NCI-H128 (cell line): Measurements from ENCODE around the gene DEPP1.
"Not testable (repeated sequence)": the region's sequence is repeated elsewhere in the genome, so short reads cannot be mapped to it uniquely, and the experiment has no call there.

Experiments used
- DNase-seq: peaks from one replicate; lab custom pipeline; 2025; ENCODE audit not compliant: unreplicated experiment; lab: John Stamatoyannopoulos, UW

The DEPP1 gene

GRCh38 chr10:44978570-44979280 lies at the start of gene DEPP1:
Gene DEPP1, minus strand, starts transcription at chr10:44978809. Its CDS starts 779 bp downstream, at chr10:44978030.
- DNase-seq: peak; percentile 60

- DNase-seq: no peak
Observed at GRCh38 chr10:45023426-45023825, 44.8 kb upstream of the DEPP1 start.

GRCh38 chr10:45015590-45015989 lies 37.0 kb upstream of the DEPP1 start:
- no peak for DNase-seq

GRCh38 chr10:45014557-45014956 lies 35.9 kb upstream of the DEPP1 start:
- not testable (repeated sequence) for DNase-seq

- DNase-seq: no peak
Observed at GRCh38 chr10:45008524-45009161, 30.0 kb upstream of the DEPP1 start.

- no peak for DNase-seq
Observed at GRCh38 chr10:45006276-45007030, 27.8 kb upstream of the DEPP1 start.

- DNase-seq: no peak
Observed at GRCh38 chr10:45005284-45005683, 26.7 kb upstream of the DEPP1 start.

- no peak for DNase-seq
Observed at GRCh38 chr10:45004661-45005060, 26.1 kb upstream of the DEPP1 start.

- DNase-seq: no peak
Observed at GRCh38 chr10:45003432-45004000, 24.9 kb upstream of the DEPP1 start.

- DNase-seq: no peak
Observed at GRCh38 chr10:45001381-45002148, 23.0 kb upstream of the DEPP1 start.

GRCh38 chr10:45000752-45001380 lies 22.3 kb upstream of the DEPP1 start, which contains the start of gene ZNF22:
Gene ZNF22, plus strand, starts transcription at chr10:45000923. Its CDS starts 2,446 bp downstream, at chr10:45003369.
- DNase-seq: peak; percentile 33

- no peak for DNase-seq
Observed at GRCh38 chr10:45000138-45000751, 21.6 kb upstream of the DEPP1 start.

- no peak for DNase-seq
Observed at GRCh38 chr10:44998146-44998631, 19.6 kb upstream of the DEPP1 start.

- DNase-seq: no peak
Observed at GRCh38 chr10:44997105-44997748, 18.6 kb upstream of the DEPP1 start.

- no peak for DNase-seq
Observed at GRCh38 chr10:44995914-44996669, 17.5 kb upstream of the DEPP1 start.

GRCh38 chr10:44995581-44995913 lies 16.9 kb upstream of the DEPP1 start:
- no peak for DNase-seq

- DNase-seq: no peak
Observed at GRCh38 chr10:44994752-44995530, 16.3 kb upstream of the DEPP1 start.
